ENCODE data around the gene KIF9. TPM values are rescaled to one million over a fixed set of nuclear protein-coding genes. Genes with fewer than 3 reads are reported as not detected.

The KIF9 gene
- total RNA-seq, 1 experiment from 2014 or later: 13.1 TPM

- CTCF ChIA-PET: no interaction called here
- intact Hi-C loops (cut with micrococcal nuclease): no loop called here
Measured at GRCh38 chr3:47288966-47289910, 6.6 kb upstream of the KIF9 start.

GRCh38 chr3:47283591-47284364, 1.2 kb upstream of the KIF9 start:
- DNase-seq (ENCODE audit: low read depth, low spot score) (no peak), ATAC-seq (peak; percentile 12; the same call in 1 of the 2 replicates)
- ChIA-PET CTCF (no interaction called here), RAD21 (ENCODE audit: low non-redundant PET in 1 of 2, low total read pairs in 2 of 2, uncharacterized antibody in 2 of 2, unreplicated experiment in 2 of 2) (no interaction called here), POLR2A (interaction anchor here (0.7 kb wide), 1 partner anchor 96 kb away, joined by 5 read pairs; no protein-coding TSS in a partner anchor)
- no peaks in the 10 kb centered on the region for H3K27me3 ChIP-seq (ENCODE audit: insufficient read depth, low read length)
- H4K20me1 ChIP-seq (ENCODE audit: insufficient read depth): no peaks in the 10 kb centered on the region
- H3K9me2 ChIP-seq (ENCODE audit: insufficient read depth): no peaks in the 10 kb centered on the region
- H3K9ac ChIP-seq (ENCODE audit: low read length): peak overlapping the region; percentile 91
- H3K27ac ChIP-seq (ENCODE audit: low read depth, low read length): peak overlapping the region; percentile 76
- BruUV-seq (replicated peaks): TSS peak; percentile 84
- H3K36me3 ChIP-seq (ENCODE audit: control insufficient read depth in 1 of 2, insufficient read depth in 2 of 2, low read length in 2 of 2): peaks cover under 1 to 7% of the 10 kb centered on the region in 2 experiments; a peak in 1 of 4 replicates
- no peaks in the 10 kb centered on the region for H3K9me3 ChIP-seq (ENCODE audit: control insufficient read depth in 1 of 2, insufficient read depth in 1 of 2, low read depth in 1 of 2, low read length in 2 of 2)
- H3K4me3 ChIP-seq (replicated peaks in 1 of 2; ENCODE audit: low read depth in 1 of 2, low read length in 2 of 2): peak overlapping the region; percentile 84 to 99
- H3K4me2 ChIP-seq (ENCODE audit: low read length): peak overlapping the region; percentile 74
- intact Hi-C loops (cut with micrococcal nuclease): no loop called here
- H3K79me2 ChIP-seq (ENCODE audit: insufficient read depth, low read length): peaks cover 77% of the 10 kb centered on the region
- no peak overlapping the region for H2AFZ ChIP-seq (ENCODE audit: low read depth, low read length, poor library complexity, severe bottlenecking)
- H3K4me1 ChIP-seq (ENCODE audit: control insufficient read depth in 1 of 2, insufficient read depth in 2 of 2, low read length in 2 of 2): peaks cover 11 to 19% of the 10 kb centered on the region in 2 experiments; a peak in 3 of 4 replicates
- TF ChIP-seq EZH2 (IDR thresholded peaks at IDR 0.05): no peak
- no peak for TF ChIP-seq ZFX (IDR thresholded peaks at IDR 0.05)
- TF ChIP-seq EZH2phosphoT487 (IDR thresholded peaks at IDR 0.05; ENCODE audit: borderline replicate concordance): no peak
- TF ChIP-seq ZNF274 (IDR thresholded peaks at IDR 0.05; ENCODE audit: low read depth, low read length): no peak
- TF ChIP-seq SRF (IDR thresholded peaks at IDR 0.05; ENCODE audit: low read depth): no peak
- TF ChIP-seq EGR1 (IDR thresholded peaks at IDR 0.05; ENCODE audit: low read depth): no peak
- no peak for TF ChIP-seq RAD21 (IDR thresholded peaks at IDR 0.05; ENCODE audit: low read depth)
- TF ChIP-seq FOSL1 (IDR thresholded peaks at IDR 0.05; ENCODE audit: low read depth): no peak
- TF ChIP-seq CBX3 (IDR thresholded peaks at IDR 0.05; ENCODE audit: low read depth): no peak
- TF ChIP-seq SIN3A (IDR thresholded peaks at IDR 0.05; ENCODE audit: low read depth): no peak
- TF ChIP-seq CEBPB (IDR thresholded peaks at IDR 0.05; ENCODE audit: low read depth): no peak
- TF ChIP-seq, protein P1, sequence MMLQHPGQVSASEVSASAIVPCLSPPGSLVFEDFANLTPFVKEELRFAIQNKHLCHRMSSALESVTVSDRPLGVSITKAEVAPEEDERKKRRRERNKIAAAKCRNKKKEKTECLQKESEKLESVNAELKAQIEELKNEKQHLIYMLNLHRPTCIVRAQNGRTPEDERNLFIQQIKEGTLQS (IDR thresholded peaks at IDR 0.05): no peak
- no peak for TF ChIP-seq ZBTB33 (IDR thresholded peaks at IDR 0.05; ENCODE audit: extremely low read depth, insufficient replicate concordance, low read length)

More at GRCh38 chr3:47288966-47289910, 6.6 kb upstream of the KIF9 start:
- Histone ChIP-seq H3K9ac (ENCODE audit: low read length) (no peak overlapping the region), H4K20me1 (ENCODE audit: insufficient read depth) (no peaks in the 10 kb centered on the region), H2AFZ (ENCODE audit: low read depth, low read length, poor library complexity, severe bottlenecking) (no peak overlapping the region), H3K79me2 (ENCODE audit: insufficient read depth, low read length) (peaks cover 94% of the 10 kb centered on the region), H3K27ac (ENCODE audit: low read depth, low read length) (no peak overlapping the region), H3K27me3 (ENCODE audit: insufficient read depth, low read length) (no peaks in the 10 kb centered on the region), H3K4me1 (ENCODE audit: control insufficient read depth in 1 of 2, insufficient read depth in 2 of 2, low read length in 2 of 2) (0 out of 4 replicates have a peak, but pooled peaks cover 2 to 4% of the 10 kb centered on the region in 2 experiments), H3K9me3 (ENCODE audit: control insufficient read depth in 1 of 2, insufficient read depth in 1 of 2, low read depth in 1 of 2, low read length in 2 of 2) (no peaks in the 10 kb centered on the region), H3K36me3 (ENCODE audit: control insufficient read depth in 1 of 2, insufficient read depth in 2 of 2, low read length in 2 of 2) (peaks cover 7% of the 10 kb centered on the region in 2 experiments; a peak in 2 of 4 replicates), H3K9me2 (ENCODE audit: insufficient read depth) (no peaks in the 10 kb centered on the region), H3K4me3 (replicated peaks in 1 of 2; ENCODE audit: low read depth in 1 of 2, low read length in 2 of 2) (no peak overlapping the region), H3K4me2 (ENCODE audit: low read length) (no peak overlapping the region)
- RAD21 ChIA-PET (ENCODE audit: low non-redundant PET in 1 of 2, low total read pairs in 2 of 2, uncharacterized antibody in 2 of 2, unreplicated experiment in 2 of 2): no interaction called here
- DNase-seq (ENCODE audit: low read depth, low spot score) (no peak), ATAC-seq (no peak)
- BruUV-seq (replicated peaks): no TSS peak
- TF ChIP-seq SP1 (IDR thresholded peaks at IDR 0.05; ENCODE audit: low read depth): no peak
- no peak for TF ChIP-seq EGR1 (IDR thresholded peaks at IDR 0.05; ENCODE audit: low read depth)
- TF ChIP-seq POLR2A (IDR thresholded peaks at IDR 0.05; ENCODE audit: borderline replicate concordance, extremely low read depth, insufficient read depth, insufficient read length): no peak
- no peak for TF ChIP-seq TCF7L2 (IDR thresholded peaks at IDR 0.05; ENCODE audit: borderline replicate concordance, extremely low read depth, insufficient read depth, insufficient read length)
- POLR2A ChIA-PET: no interaction called here
